Duodenal mucosa (tissue), 2 donors: Measurements from ENCODE around the gene TMEM145.

Source experiments
- H3K27ac ChIP-seq: one replicate; pipeline ENCODE4 v1.7.0; 2013; ENCODE audit warnings: low read depth, low read length
- H3K27me3 ChIP-seq, 2 donors: one replicate each; pipeline ENCODE4 v1.7.0; 2013; ENCODE audit warnings: low read length in 2 of 2, control low read depth in 1 of 2; ENCODE audit not compliant: insufficient read depth in 2 of 2, control insufficient read depth in 1 of 2
- H3K36me3 ChIP-seq, 2 donors: one replicate each; pipeline ENCODE4 v1.7.0; 2013; ENCODE audit warnings: low read length in 2 of 2, control low read depth in 1 of 2; ENCODE audit not compliant: insufficient read depth in 2 of 2, control insufficient read depth in 1 of 2
- H3K4me1 ChIP-seq, 2 donors: one replicate each; pipeline ENCODE4 v1.7.0; 2013; ENCODE audit warnings: low read length in 2 of 2, control low read depth in 1 of 2; ENCODE audit not compliant: insufficient read depth in 2 of 2, control insufficient read depth in 1 of 2
- H3K4me3 ChIP-seq, 2 donors: one replicate each; pipeline ENCODE4 v1.7.0; 2013; ENCODE audit warnings: low read length in 2 of 2, low read depth in 1 of 2
- H3K9ac ChIP-seq, 2 donors: one replicate each; pipeline ENCODE4 v1.7.0; 2013; ENCODE audit warnings: low read length in 2 of 2, low read depth in 1 of 2
- H3K9me3 ChIP-seq, 2 donors: one replicate each; pipeline ENCODE4 v1.7.0; 2013; ENCODE audit warnings: low read length in 2 of 2, control low read depth in 1 of 2; ENCODE audit not compliant: control insufficient read depth in 1 of 2

The TMEM145 gene

GRCh38 chr19:42277821-42278451 is 35.2 kb upstream of the TMEM145 start:
- Histone ChIP-seq H3K27ac (peak overlapping the region; percentile 37), H3K9me3 (no peaks in the 10 kb centered on the region), H3K36me3 (peaks cover 4 to 31% of the 10 kb centered on the region in 2 donors), H3K9ac (peak overlapping the region; percentile 34 to 62), H3K27me3 (no peaks in the 10 kb centered on the region), H3K4me1 (peaks cover 56 to 59% of the 10 kb centered on the region in 2 donors), H3K4me3 (peak overlapping the region in 1 of 2 donors; percentile 24)

DNA sequence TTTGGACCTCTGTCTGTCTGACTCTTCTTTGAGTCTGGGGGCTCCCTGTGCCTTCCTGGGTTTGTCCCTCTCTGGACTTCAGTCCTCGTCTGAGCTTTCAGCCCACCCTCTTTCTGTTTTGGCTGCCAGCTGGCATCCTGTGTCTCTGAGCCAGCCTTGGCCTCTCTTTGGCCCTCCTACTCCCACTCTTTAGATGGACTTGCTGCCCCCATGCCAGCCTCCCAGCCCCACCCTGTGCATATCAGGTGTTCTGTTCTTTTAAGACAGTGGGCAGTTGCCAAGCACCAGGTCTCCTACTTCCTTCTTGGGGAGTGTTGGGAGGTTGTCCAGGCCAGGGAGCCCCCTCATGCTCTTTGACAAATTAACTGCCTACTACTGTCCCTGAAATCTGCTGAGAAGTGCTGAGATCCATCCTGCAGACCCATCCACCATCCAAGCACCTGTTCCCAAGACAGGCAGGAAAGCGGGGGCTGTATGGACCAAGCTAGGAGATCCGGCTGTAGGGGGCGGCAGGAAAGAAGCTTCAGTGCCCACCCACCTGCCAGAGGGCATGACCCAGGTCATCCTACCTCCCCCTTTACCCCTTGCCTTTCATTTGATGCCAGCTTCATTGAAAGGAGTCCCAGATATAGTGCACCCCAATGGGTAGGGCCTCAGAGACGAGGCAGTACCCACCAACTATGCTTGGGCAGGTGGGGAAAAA is 34.5 kb upstream of the TMEM145 start:
- Histone ChIP-seq H3K9ac (peak overlapping the region; percentile 62 to 80), H3K9me3 (no peaks in the 10 kb centered on the region), H3K27ac (peak overlapping the region; percentile 37), H3K4me1 (peaks cover 61 to 64% of the 10 kb centered on the region in 2 donors), H3K36me3 (peaks cover 4 to 24% of the 10 kb centered on the region in 2 donors), H3K27me3 (no peaks in the 10 kb centered on the region), H3K4me3 (peak overlapping the region in 1 of 2 donors; percentile 24)

DNA sequence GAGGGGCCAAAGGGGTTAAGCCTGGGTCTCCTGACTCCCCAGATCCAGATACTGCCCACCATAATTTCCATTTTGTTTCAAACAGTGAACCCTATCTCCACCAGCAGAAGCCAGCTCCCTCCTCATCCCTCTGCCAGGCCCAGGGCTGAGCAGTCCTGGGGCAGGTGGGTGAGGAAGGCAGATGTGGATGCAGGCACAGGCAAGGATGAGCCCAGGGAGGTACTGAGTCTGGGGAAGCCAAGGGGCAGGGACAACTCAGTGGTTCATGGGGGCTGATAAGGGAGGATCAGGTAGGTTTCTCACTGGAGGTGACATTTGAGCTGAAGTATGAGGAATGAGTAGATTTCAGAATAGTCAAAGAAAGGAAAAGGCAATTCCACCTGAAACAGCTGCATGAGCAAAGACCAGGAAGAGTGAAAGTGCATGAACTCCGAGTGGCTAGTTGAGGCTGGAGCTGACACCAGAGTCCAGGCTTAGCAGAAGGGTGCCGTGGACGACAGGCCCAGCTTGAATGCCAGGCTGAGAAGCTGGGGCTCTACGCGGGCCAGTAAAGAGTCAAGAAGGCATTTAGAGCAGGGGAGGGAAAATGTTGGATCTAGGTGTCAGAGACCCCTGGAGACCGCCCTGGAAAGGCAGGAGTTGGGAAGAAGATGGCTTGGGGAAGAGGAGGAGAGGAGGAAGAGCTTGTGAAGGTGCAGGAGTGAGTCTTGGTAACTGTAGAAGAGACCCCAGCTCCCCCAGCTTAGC is 33.8 kb upstream of the TMEM145 start:
- Histone ChIP-seq H3K27me3 (no peaks in the 10 kb centered on the region), H3K9me3 (no peaks in the 10 kb centered on the region), H3K4me1 (peaks cover 61 to 64% of the 10 kb centered on the region in 2 donors), H3K4me3 (peak overlapping the region; percentile 84 to 86), H3K9ac (peak overlapping the region; percentile 62 to 80), H3K27ac (no peak overlapping the region), H3K36me3 (peaks cover 4 to 18% of the 10 kb centered on the region in 2 donors)

GRCh38 chr19:42279902-42280814 is 33.0 kb upstream of the TMEM145 start:
- peaks cover 0 to 11% of the 10 kb centered on the region in 2 donors for H3K36me3 ChIP-seq
- H3K27ac ChIP-seq, result peak overlapping the region; percentile 60
- peak overlapping the region; percentile 62 to 80 for H3K9ac ChIP-seq
- H3K4me1 ChIP-seq, result peaks cover 61 to 67% of the 10 kb centered on the region in 2 donors
- peak overlapping the region; percentile 84 to 86 for H3K4me3 ChIP-seq
- no peaks in the 10 kb centered on the region for H3K27me3 ChIP-seq
- no peaks in the 10 kb centered on the region for H3K9me3 ChIP-seq

GRCh38 chr19:42280815-42281145 is 32.3 kb upstream of the TMEM145 start:
- Histone ChIP-seq H3K4me1 (peaks cover 65 to 73% of the 10 kb centered on the region in 2 donors), H3K27me3 (no peaks in the 10 kb centered on the region), H3K4me3 (peak overlapping the region; percentile 84 to 86), H3K9me3 (no peaks in the 10 kb centered on the region), H3K36me3 (peaks cover 0 to 11% of the 10 kb centered on the region in 2 donors), H3K27ac (peak overlapping the region; percentile 60), H3K9ac (peak overlapping the region; percentile 62 to 80)

- peaks cover 0 to 6% of the 10 kb centered on the region in 2 donors for H3K36me3 ChIP-seq
- H3K9me3 ChIP-seq, result no peaks in the 10 kb centered on the region
- H3K4me1 ChIP-seq, result peaks cover 65 to 73% of the 10 kb centered on the region in 2 donors
- peak overlapping the region; percentile 84 for H3K27ac ChIP-seq
- H3K9ac ChIP-seq, result peak overlapping the region in 1 of 2 donors; percentile 23
- no peaks in the 10 kb centered on the region for H3K27me3 ChIP-seq
- peak overlapping the region in 1 of 2 donors; percentile 17 for H3K4me3 ChIP-seq
Observed at GRCh38 chr19:42281146-42281826, 31.8 kb upstream of the TMEM145 start.

DNA sequence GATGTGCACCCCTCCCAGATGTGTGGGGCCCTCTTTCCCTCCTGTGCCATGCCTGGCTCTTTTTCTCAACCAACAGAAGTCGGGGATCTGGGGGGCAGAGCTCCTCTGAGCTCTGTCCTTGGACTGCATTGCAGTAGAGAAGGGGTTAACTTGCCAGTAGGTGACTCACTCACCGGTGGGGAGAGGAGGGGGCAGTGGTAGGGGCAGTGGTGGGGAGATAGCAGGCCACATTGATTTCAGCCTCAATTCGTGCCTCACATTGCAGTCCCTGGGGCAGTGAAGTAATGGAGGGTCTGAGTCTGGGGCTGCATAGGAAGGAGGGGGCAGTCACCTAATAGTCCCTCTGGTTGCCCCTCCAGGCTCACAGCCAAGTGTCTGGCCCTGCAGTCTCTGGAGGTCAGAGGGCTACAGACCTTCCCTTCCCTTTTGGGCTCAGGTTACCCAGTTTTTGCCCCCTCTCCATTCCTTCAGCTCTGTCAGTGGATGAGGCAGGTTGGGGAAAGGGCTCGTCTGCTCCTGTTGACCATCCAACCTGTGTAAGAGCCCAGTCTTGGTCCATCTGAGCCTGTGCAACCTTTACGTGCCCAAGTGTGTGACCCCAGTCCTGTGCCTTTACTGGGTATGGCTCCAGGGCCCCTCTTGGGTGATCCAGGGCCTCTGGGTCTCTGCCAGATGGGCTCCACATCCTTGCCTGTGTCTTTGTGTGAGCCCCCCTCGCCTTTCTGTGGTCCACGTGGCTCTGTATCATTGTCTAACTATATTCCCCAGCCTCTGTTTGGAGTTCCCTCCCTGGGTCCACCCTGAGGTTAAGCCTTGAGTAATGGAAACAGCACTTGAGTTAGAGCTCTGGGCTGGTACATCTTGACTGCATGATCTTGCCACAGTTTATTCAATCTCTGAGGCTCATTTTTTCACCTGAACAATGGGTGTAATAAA is 31.0 kb upstream of the TMEM145 start:
- Histone ChIP-seq H3K9me3 (no peaks in the 10 kb centered on the region), H3K27ac (peak overlapping the region; percentile 84), H3K36me3 (peaks cover 0 to 5% of the 10 kb centered on the region in 2 donors), H3K9ac (peak overlapping the region; percentile 15 to 23), H3K4me3 (no peak overlapping the region), H3K4me1 (peaks cover 62 to 69% of the 10 kb centered on the region in 2 donors), H3K27me3 (no peaks in the 10 kb centered on the region)

DNA sequence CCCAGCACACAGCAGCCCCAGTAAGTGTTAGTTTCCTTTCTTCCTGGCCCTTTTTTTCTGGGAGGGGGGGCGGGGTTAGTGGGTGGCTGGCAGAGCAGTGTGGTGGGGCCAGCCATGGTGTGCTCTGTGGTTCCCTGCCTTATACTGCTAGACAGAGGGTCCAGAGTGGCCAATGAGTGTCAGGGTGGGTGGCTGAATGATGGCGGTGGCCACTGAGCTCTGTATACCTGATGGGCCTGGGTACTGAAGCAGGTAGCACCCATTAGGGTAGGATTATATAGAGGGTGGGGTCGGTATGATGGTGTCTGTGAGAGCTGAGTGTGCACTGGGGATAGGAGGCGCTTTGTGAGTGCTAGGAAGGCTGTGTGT is 30.3 kb upstream of the TMEM145 start:
- peaks cover 57 to 63% of the 10 kb centered on the region in 2 donors for H3K4me1 ChIP-seq
- H3K27ac ChIP-seq, result peak overlapping the region; percentile 83
- peak overlapping the region; percentile 51 to 83 for H3K9ac ChIP-seq
- H3K27me3 ChIP-seq, result no peaks in the 10 kb centered on the region
- peak overlapping the region; percentile 61 to 80 for H3K4me3 ChIP-seq
- H3K9me3 ChIP-seq, result no peaks in the 10 kb centered on the region
- peaks cover 6 to 12% of the 10 kb centered on the region in 2 donors for H3K36me3 ChIP-seq
